ENCODE data around the gene E2F4. TPM values are rescaled to one million over a fixed set of nuclear protein-coding genes. Genes with fewer than 3 reads are reported as not detected.

E2F4 gene
- total RNA-seq, 2 donors from 2014 or later, result 71.8 to 72.8 TPM

DNA sequence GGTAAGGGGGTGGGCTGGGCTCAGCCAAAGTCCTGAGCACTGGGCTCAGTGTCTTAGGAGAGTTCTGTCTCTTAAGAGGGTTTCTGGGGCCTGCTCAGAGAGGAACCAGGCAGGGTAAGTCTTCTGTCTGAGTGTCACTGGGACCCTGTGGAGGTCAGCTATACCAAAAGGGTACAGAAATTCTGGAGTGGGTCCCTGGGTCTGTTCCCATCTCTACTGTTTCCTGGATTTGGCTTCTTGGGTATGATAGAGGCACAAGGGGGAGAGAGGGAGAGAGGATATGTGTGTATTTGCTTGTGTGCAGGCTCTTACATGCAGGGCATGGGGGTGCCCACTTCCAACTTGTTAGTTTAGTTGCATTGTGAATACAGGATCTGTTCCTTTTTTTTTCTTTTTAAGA lies 1.6 kb downstream of the E2F4 start:
- Histone ChIP-seq H3K9ac (ENCODE audit: extremely low read depth, low read length, poor library complexity, severe bottlenecking) (no peak overlapping the region), H3K36me3 (ENCODE audit: control insufficient read depth, insufficient read depth, low read length) (peaks cover 55% of the 10 kb centered on the region), H3K9me3 (ENCODE audit: control insufficient read depth, low read length) (no peaks in the 10 kb centered on the region), H3K27ac (ENCODE audit: low read depth, low read length) (no peak overlapping the region), H3K4me3 (ENCODE audit: low read length) (peak overlapping the region; percentile 99), H3K27me3 (ENCODE audit: control insufficient read depth, insufficient read depth, low read length, poor library complexity, severe bottlenecking) (no peaks in the 10 kb centered on the region), H3K4me1 (ENCODE audit: control insufficient read depth, insufficient read depth, low read length) (peaks cover 7% of the 10 kb centered on the region)
- DNase-seq, result no peak
- Mint-ChIP-seq H3K9me3 (no peaks in the 10 kb centered on the region), H3K27ac (no peak overlapping the region), H3K27me3 (ENCODE audit: insufficient read depth) (no peaks in the 10 kb centered on the region), H3K4me1 (peaks cover 5% of the 10 kb centered on the region), H3K4me3 (peak overlapping the region; percentile 80), H3K36me3 (ENCODE audit: low read depth) (peaks cover 47% of the 10 kb centered on the region)
- TF ChIP-seq, protein P1, sequence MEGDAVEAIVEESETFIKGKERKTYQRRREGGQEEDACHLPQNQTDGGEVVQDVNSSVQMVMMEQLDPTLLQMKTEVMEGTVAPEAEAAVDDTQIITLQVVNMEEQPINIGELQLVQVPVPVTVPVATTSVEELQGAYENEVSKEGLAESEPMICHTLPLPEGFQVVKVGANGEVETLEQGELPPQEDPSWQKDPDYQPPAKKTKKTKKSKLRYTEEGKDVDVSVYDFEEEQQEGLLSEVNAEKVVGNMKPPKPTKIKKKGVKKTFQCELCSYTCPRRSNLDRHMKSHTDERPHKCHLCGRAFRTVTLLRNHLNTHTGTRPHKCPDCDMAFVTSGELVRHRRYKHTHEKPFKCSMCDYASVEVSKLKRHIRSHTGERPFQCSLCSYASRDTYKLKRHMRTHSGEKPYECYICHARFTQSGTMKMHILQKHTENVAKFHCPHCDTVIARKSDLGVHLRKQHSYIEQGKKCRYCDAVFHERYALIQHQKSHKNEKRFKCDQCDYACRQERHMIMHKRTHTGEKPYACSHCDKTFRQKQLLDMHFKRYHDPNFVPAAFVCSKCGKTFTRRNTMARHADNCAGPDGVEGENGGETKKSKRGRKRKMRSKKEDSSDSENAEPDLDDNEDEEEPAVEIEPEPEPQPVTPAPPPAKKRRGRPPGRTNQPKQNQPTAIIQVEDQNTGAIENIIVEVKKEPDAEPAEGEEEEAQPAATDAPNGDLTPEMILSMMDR (conservative IDR thresholded peaks at IDR 0.05), result no peak

DNA sequence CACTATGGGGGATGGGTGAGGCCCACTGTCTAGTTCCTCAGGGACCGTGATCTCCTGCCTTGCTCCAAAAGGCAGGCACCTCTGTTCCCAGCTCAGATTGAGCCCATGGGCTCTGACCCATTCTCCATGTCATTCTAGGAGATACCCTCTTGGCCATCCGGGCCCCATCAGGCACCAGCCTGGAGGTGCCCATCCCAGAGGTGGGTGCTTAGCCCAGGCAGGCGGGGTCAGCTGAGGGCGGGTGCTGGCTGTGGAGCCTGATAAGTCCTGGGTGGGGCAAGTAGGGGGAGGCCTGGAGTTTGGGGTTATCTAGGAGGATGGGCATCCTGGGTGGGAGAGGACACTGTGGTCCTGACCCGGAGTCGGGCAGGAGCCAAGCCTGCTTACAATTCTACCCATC lies 2.3 kb downstream of the E2F4 start:
- Mint-ChIP-seq H3K4me1 (peaks cover 5% of the 10 kb centered on the region), H3K36me3 (ENCODE audit: low read depth) (peaks cover 47% of the 10 kb centered on the region), H3K27me3 (ENCODE audit: insufficient read depth) (no peaks in the 10 kb centered on the region), H3K9me3 (no peaks in the 10 kb centered on the region), H3K4me3 (peak overlapping the region; percentile 80), H3K27ac (no peak overlapping the region)
- Histone ChIP-seq H3K9me3 (ENCODE audit: control insufficient read depth, low read length) (no peaks in the 10 kb centered on the region), H3K4me3 (ENCODE audit: low read length) (no peak overlapping the region), H3K9ac (ENCODE audit: extremely low read depth, low read length, poor library complexity, severe bottlenecking) (no peak overlapping the region), H3K27me3 (ENCODE audit: control insufficient read depth, insufficient read depth, low read length, poor library complexity, severe bottlenecking) (no peaks in the 10 kb centered on the region), H3K36me3 (ENCODE audit: control insufficient read depth, insufficient read depth, low read length) (peaks cover 60% of the 10 kb centered on the region), H3K27ac (ENCODE audit: low read depth, low read length) (no peak overlapping the region), H3K4me1 (ENCODE audit: control insufficient read depth, insufficient read depth, low read length) (peaks cover 7% of the 10 kb centered on the region)
- 92 to 96% methylated on average over 2 to 6 of the region's 6 CpGs for WGBS, 2 experiments (ENCODE audit: insufficient coverage in 1 of 2, insufficient read length in 1 of 2)
- TF ChIP-seq, protein P1 (conservative IDR thresholded peaks at IDR 0.05), result no peak
- DNase-seq, result no peak

DNA sequence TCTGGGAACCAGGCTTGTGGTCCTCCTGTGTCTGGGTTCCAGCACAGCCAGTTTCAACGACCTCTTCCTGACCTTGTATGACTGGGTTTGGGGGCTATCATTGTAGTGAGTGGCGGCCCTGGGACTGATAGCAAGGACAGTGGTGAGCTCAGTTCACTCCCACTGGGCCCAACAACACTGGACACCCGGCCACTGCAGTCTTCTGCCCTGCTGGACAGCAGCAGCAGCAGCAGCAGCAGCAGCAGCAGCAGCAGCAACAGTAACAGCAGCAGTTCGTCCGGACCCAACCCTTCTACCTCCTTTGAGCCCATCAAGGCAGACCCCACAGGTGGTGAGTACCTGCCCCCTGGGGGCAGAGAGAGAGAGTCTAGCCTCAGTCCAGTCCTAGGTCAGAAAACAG lies 3.7 kb downstream of the E2F4 start:
- no peak overlapping the region for H3K4me3 Mint-ChIP-seq
- no peak for DNase-seq
- no peak overlapping the region for H3K27ac ChIP-seq (ENCODE audit: low read depth, low read length)
- H3K36me3 Mint-ChIP-seq (ENCODE audit: low read depth), result peaks cover 49% of the 10 kb centered on the region
- H3K9me3 Mint-ChIP-seq, result no peaks in the 10 kb centered on the region
- no peak overlapping the region for H3K4me3 ChIP-seq (ENCODE audit: low read length)
- no peaks in the 10 kb centered on the region for H3K27me3 ChIP-seq (ENCODE audit: control insufficient read depth, insufficient read depth, low read length, poor library complexity, severe bottlenecking)
- H3K27me3 Mint-ChIP-seq (ENCODE audit: insufficient read depth), result no peaks in the 10 kb centered on the region
- TF ChIP-seq, protein P1 (conservative IDR thresholded peaks at IDR 0.05), result no peak
- H3K27ac Mint-ChIP-seq, result no peak overlapping the region
- H3K36me3 ChIP-seq (ENCODE audit: control insufficient read depth, insufficient read depth, low read length), result peaks cover 65% of the 10 kb centered on the region
- WGBS, 2 experiments (ENCODE audit: insufficient coverage in 1 of 2, insufficient read length in 1 of 2), result 92 to 100% methylated on average over 2 to 5 of the region's 5 CpGs
- peaks cover 7% of the 10 kb centered on the region for H3K4me1 ChIP-seq (ENCODE audit: control insufficient read depth, insufficient read depth, low read length)
- no peak overlapping the region for H3K9ac ChIP-seq (ENCODE audit: extremely low read depth, low read length, poor library complexity, severe bottlenecking)
- H3K9me3 ChIP-seq (ENCODE audit: control insufficient read depth, low read length), result no peaks in the 10 kb centered on the region
- peaks cover 8% of the 10 kb centered on the region for H3K4me1 Mint-ChIP-seq

All from endodermal cell (in vitro differentiated cells).